Measurements from ENCODE around the gene RRAD. TPM values are rescaled to one million over a fixed set of nuclear protein-coding genes. Genes with fewer than 3 reads are reported as not detected.

The RRAD gene
- total RNA-seq, 1 donor from 2014 or later: 135 TPM

DNA sequence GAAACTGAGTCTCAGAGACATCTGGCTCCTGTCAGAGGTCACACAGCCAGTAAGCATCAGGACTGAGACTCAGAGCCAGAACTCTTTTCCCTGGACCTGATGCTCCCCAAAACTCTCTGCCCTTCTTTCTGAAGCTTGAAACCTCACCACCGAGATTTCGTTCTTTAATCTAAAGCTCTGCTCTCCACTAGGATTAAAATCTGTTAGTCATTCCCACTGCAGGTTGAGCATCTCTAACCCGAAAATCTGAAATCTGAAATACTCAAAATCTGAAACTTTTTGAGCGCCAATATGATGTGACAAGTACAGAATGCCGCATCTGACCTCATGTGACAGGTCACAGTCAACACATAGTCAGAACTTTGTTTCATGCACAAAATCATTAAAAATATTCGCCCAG, 8.8 kb downstream of the RRAD start:
- Histone ChIP-seq H3K36me3 (peaks cover under 1% of the 10 kb centered on the region), H3K27me3 (ENCODE audit: low read depth) (peaks cover 7% of the 10 kb centered on the region), H3K27ac (replicated peaks) (no peak overlapping the region), H3K9me3 (replicated peaks) (no peaks in the 10 kb centered on the region), H3K4me1 (peaks cover 28% of the 10 kb centered on the region), H3K4me3 (no peak overlapping the region)
- intact Hi-C loops (cut with micrococcal nuclease): no loop called here
- TF ChIP-seq, protein P1, sequence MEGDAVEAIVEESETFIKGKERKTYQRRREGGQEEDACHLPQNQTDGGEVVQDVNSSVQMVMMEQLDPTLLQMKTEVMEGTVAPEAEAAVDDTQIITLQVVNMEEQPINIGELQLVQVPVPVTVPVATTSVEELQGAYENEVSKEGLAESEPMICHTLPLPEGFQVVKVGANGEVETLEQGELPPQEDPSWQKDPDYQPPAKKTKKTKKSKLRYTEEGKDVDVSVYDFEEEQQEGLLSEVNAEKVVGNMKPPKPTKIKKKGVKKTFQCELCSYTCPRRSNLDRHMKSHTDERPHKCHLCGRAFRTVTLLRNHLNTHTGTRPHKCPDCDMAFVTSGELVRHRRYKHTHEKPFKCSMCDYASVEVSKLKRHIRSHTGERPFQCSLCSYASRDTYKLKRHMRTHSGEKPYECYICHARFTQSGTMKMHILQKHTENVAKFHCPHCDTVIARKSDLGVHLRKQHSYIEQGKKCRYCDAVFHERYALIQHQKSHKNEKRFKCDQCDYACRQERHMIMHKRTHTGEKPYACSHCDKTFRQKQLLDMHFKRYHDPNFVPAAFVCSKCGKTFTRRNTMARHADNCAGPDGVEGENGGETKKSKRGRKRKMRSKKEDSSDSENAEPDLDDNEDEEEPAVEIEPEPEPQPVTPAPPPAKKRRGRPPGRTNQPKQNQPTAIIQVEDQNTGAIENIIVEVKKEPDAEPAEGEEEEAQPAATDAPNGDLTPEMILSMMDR (IDR thresholded peaks at IDR 0.05; ENCODE audit: borderline replicate concordance): no peak
- DNase-seq: no peak

DNA sequence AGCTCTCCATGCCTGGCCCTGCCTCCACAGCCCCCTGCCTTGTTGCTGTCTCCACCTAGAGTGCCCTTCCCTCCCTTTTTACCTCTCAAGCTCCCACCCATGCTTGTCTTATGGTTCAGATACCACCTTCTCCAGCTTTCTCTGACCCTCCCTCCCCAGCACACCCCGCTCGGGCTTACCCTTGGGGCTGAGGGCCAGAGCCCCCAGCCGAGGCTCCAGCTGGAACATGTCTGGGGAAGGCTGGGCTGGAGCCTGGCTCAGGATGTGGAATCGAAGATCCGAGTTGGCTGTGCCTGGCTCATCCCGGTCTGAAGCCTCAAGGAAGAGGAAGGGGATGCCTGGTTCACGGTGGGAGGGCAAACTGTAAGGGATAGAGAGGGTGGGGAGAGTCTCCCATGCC, 10.3 kb downstream of the RRAD start:
- Histone ChIP-seq H3K27me3 (ENCODE audit: low read depth) (peaks cover 5% of the 10 kb centered on the region), H3K36me3 (no peaks in the 10 kb centered on the region), H3K27ac (replicated peaks) (no peak overlapping the region), H3K9me3 (replicated peaks) (no peaks in the 10 kb centered on the region), H3K4me1 (peaks cover 20% of the 10 kb centered on the region), H3K4me3 (no peak overlapping the region)
- TF ChIP-seq, protein P1 (IDR thresholded peaks at IDR 0.05; ENCODE audit: borderline replicate concordance): no peak
- no peak for DNase-seq
- intact Hi-C loops (cut with micrococcal nuclease): no loop called here

DNA sequence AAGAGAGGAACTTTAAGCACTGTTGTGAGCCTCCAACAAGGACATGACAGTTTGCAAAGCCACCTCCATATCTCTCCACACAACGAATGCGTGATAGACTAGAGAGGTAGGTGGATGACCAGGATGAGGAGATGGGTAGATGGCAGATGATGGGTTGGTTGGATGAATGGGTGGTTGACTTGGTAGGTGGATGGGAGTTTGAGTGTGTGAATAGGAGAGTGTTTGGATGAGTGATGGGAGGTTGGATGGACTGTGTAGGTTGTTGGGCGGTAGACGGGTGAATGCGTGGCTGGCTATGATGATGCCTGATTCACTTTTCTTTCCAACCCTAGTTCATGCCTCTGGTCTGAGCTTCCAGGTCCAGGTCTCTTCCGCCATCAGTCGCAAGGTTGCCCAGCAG, 10.8 kb downstream of the RRAD start:
- intact Hi-C loops (cut with micrococcal nuclease): no loop called here
- H3K36me3 ChIP-seq: no peaks in the 10 kb centered on the region
- H3K4me1 ChIP-seq: peaks cover 15% of the 10 kb centered on the region
- H3K4me3 ChIP-seq: no peak overlapping the region
- no peak for DNase-seq
- no peaks in the 10 kb centered on the region for H3K9me3 ChIP-seq (replicated peaks)
- no peaks in the 10 kb centered on the region for H3K27me3 ChIP-seq (ENCODE audit: low read depth)
- H3K27ac ChIP-seq (replicated peaks): no peak overlapping the region
- TF ChIP-seq, protein P1 (IDR thresholded peaks at IDR 0.05; ENCODE audit: borderline replicate concordance): no peak

DNA sequence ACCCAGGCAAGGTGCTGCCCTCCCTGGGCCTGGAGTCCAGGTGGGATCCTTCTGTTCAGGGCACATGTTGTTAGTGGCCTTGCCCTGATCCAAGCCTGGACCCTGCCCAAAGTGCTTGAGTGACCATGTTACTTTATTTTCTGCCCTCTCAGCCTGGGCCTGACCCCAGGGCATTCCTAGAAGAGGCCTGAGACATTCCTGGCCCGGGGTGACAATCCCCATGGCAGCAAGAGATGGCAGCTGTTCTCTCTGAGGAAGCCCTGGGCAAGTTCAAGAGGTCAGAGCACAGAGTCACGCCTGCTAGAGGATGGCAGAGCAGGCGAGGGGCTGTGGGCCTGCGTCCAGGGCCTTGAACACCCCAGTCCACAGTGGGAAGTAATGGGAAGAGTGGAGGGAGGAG, 11.6 kb downstream of the RRAD start:
- no peaks in the 10 kb centered on the region for H3K27me3 ChIP-seq (ENCODE audit: low read depth)
- H3K4me1 ChIP-seq: peaks cover 6% of the 10 kb centered on the region
- no peak overlapping the region for H3K27ac ChIP-seq (replicated peaks)
- TF ChIP-seq, protein P1 (IDR thresholded peaks at IDR 0.05; ENCODE audit: borderline replicate concordance): no peak
- H3K36me3 ChIP-seq: no peaks in the 10 kb centered on the region
- H3K9me3 ChIP-seq (replicated peaks): no peaks in the 10 kb centered on the region
- intact Hi-C loops (cut with micrococcal nuclease): no loop called here
- DNase-seq: no peak
- H3K4me3 ChIP-seq: no peak overlapping the region

DNA sequence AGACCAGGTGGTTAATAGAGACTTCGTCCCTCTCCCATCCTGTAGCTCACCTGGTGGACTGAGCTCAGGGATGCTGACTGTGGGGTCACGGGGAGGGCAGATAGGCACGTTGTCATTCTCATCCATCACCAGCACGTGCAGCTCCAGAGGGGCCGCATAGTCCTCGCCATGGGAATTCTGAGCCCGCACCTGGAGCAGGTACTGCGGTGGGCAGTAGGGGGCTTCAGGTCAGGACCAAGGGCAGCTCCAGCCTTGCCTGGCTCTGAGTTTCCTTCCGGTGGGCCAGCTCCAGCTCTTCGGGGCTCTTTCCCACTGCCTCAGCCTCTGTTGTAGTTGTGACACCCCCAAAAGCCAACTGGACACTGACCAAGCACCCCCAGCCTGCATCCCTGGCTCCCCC, 12.3 kb downstream of the RRAD start:
- Histone ChIP-seq H3K36me3 (no peaks in the 10 kb centered on the region), H3K27ac (replicated peaks) (no peak overlapping the region), H3K9me3 (replicated peaks) (no peaks in the 10 kb centered on the region), H3K4me1 (peaks cover 9% of the 10 kb centered on the region), H3K4me3 (no peak overlapping the region), H3K27me3 (ENCODE audit: low read depth) (no peaks in the 10 kb centered on the region)
- DNase-seq: no peak
- intact Hi-C loops (cut with micrococcal nuclease): no loop called here
- TF ChIP-seq, protein P1 (IDR thresholded peaks at IDR 0.05; ENCODE audit: borderline replicate concordance): no peak

DNA sequence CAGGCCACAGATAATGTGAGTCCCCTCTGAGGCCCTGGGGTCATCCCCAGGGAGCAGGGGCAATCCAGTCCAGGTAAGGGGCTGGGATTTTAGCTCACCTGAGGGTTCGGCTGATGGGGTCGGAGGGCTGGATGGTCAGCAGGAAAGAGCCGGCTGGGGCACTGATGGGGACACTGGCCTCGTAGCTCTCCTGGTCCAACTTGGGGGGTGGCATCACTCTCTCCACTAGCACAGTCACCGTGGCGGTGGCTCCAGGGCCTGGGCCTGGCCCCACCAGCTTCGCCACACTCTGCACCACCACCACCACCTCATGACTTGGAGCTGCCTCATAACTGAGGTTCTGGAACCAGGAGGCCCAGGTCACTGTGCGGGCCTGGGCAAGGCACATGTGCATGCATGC, 13.5 kb downstream of the RRAD start:
- intact Hi-C loops (cut with micrococcal nuclease): no loop called here
- Histone ChIP-seq H3K4me3 (no peak overlapping the region), H3K27ac (replicated peaks) (no peak overlapping the region), H3K27me3 (ENCODE audit: low read depth) (no peaks in the 10 kb centered on the region), H3K9me3 (replicated peaks) (no peaks in the 10 kb centered on the region), H3K36me3 (no peaks in the 10 kb centered on the region), H3K4me1 (peaks cover 22% of the 10 kb centered on the region)
- DNase-seq: no peak
- TF ChIP-seq, protein P1 (IDR thresholded peaks at IDR 0.05; ENCODE audit: borderline replicate concordance): no peak

Measured in left ventricle myocardium inferior (tissue), 1 donor.